K562 (cell line): ENCODE measurements around the gene DNAJC13. TPM values are rescaled to one million over a fixed set of nuclear protein-coding genes. Genes with fewer than 3 reads are reported as not detected.

Experiments used
- ATAC-seq: fragments of 200-7000 bp; cut with Tn5 transposase; 3 replicates; pipeline ENCODE4 v1.9.1; 2020; ENCODE audit warnings: moderate library complexity
- BruUV-seq: library from RNA; stranded (reverse); fragments of 400-500 nt; replicated peaks from 2 replicates; lab custom pipeline; 2021; lab: Mats Ljungman, UMichigan
- CTCF ChIA-PET: fragments of 300-600 bp; formaldehyde crosslinking; extraction: SDS; loops from one replicate; lab custom pipeline; 2021; ENCODE audit warnings: low intra/inter-chr PET ratio; lab: Yijun Ruan, JAX
- POLR2A ChIA-PET: fragments of 300-600, 350-650 bp; sonication (Branson Sonifier 250); formaldehyde crosslinking; extraction: SDS; loops from one replicate; lab custom pipeline; 2021; ENCODE audit warnings: antibody characterized with exemption, inconsistent platforms; lab: Yijun Ruan, JAX
- DNase-seq, 4 experiments: peaks; one replicate each; pipeline versions ENCODE4 v3.0.0 to v3.0.0-alpha.2; 2011 to 2018; ENCODE audit warnings: low spot score in 3 of 4, mixed read lengths in 3 of 4; ENCODE audit errors: extremely low read depth in 1 of 4
- FAIRE-seq: peaks from 2 replicates; lab custom pipeline; 2011; peaks lifted over from hg19 to GRCh38; lab: Jason Lieb, UNC
- H2AFZ ChIP-seq: 2 replicates; pipeline ENCODE4 v1.6.0; 2011; ENCODE audit warnings: low read depth, low read length, control low read depth, inconsistent platforms
- H3K27ac ChIP-seq: fragments of 200-600 bp; 3 replicates; pipeline ENCODE4 v1.8.0; 2011; ENCODE audit warnings: low read depth, mild to moderate bottlenecking, control low read depth, inconsistent platforms, low read length, moderate library complexity, mixed read lengths; ENCODE audit errors: extremely low read depth
- H3K27me3 ChIP-seq, 2 experiments: fragments of 300-600 bp in 1 of 2; 2 replicates in 1 of 2; 3 replicates in 1 of 2; pipeline versions ENCODE4 v1.6.0 to v1.8.0; 2011; ENCODE audit warnings: inconsistent platforms in 2 of 2, low read length in 2 of 2, mild to moderate bottlenecking in 1 of 2, mixed read lengths in 1 of 2, moderate library complexity in 1 of 2; ENCODE audit not compliant: control insufficient read depth in 2 of 2, insufficient read depth in 2 of 2
- H3K36me3 ChIP-seq: fragments of 300-600 bp; 3 replicates; pipeline ENCODE4 v1.8.0; 2011; ENCODE audit warnings: mild to moderate bottlenecking, low read length, inconsistent platforms; ENCODE audit not compliant: control insufficient read depth, insufficient read depth
- H3K4me1 ChIP-seq, 2 experiments: fragments of 200-600 bp in 1 of 2; replicated peaks in 1 of 2; 2 replicates in 1 of 2; 3 replicates in 1 of 2; pipeline versions ENCODE4 v1.5.1 to v1.8.0; 2011; ENCODE audit warnings: inconsistent platforms in 2 of 2, low read length in 2 of 2, mild to moderate bottlenecking in 1 of 2, mixed read lengths in 1 of 2, moderate library complexity in 1 of 2; ENCODE audit not compliant: control insufficient read depth in 2 of 2, insufficient read depth in 2 of 2
- H3K4me2 ChIP-seq: 2 replicates; pipeline ENCODE4 v1.6.1; 2011; ENCODE audit warnings: low read length, control low read depth, inconsistent platforms, mixed read lengths; ENCODE audit not compliant: insufficient read depth
- H3K4me3 ChIP-seq: fragments of 200-600 bp; sonication (generic), shearing (Covaris generic); 2 replicates; pipeline ENCODE4 v1.5.1; 2016; ENCODE audit warnings: control low read depth, inconsistent platforms
- H3K79me2 ChIP-seq: fragments of 200-600 bp; 3 replicates; pipeline ENCODE4 v1.8.0; 2011; ENCODE audit warnings: low read length, inconsistent platforms; ENCODE audit not compliant: control insufficient read depth, insufficient read depth
- H3K9ac ChIP-seq, 2 experiments: 2 replicates each; pipeline versions ENCODE4 v1.6.0 to v1.6.1; 2011; ENCODE audit warnings: low read depth in 2 of 2, low read length in 2 of 2, control low read depth in 1 of 2, inconsistent platforms in 1 of 2, mild to moderate bottlenecking in 1 of 2, mixed read lengths in 1 of 2; ENCODE audit not compliant: insufficient read depth in 1 of 2
- H3K9me1 ChIP-seq: one replicate; pipeline ENCODE4 v1.6.0; 2011; ENCODE audit warnings: inconsistent platforms, mild to moderate bottlenecking, low read length, moderate library complexity; ENCODE audit not compliant: control insufficient read depth, insufficient read depth
- H3K9me3 ChIP-seq: replicated peaks from 2 replicates; pipeline ENCODE4 v1.5.1; 2011; ENCODE audit warnings: low read depth, low read length, inconsistent platforms; ENCODE audit not compliant: control insufficient read depth, insufficient read depth
- H4K20me1 ChIP-seq: replicated peaks from 2 replicates; pipeline ENCODE4 v1.6.1; 2011; ENCODE audit warnings: low read length, inconsistent platforms, mixed read lengths; ENCODE audit not compliant: control insufficient read depth, insufficient read depth
- ARID2 ChIP-seq: fragments of 450-650 bp; IDR thresholded peaks from 2 replicates; pipeline ENCODE4 v1.6.1; 2017; ENCODE audit warnings: antibody characterized with exemption, mild to moderate bottlenecking
- CBFA2T3 ChIP-seq: fragments of 450-650 bp; IDR thresholded peaks from 2 replicates; pipeline ENCODE4 v1.6.1; 2017
- E2F8 ChIP-seq: fragments of 450-650 bp; IDR thresholded peaks from 2 replicates; pipeline ENCODE4 v1.7.1; 2018; ENCODE audit warnings: mild to moderate bottlenecking, low read depth; ENCODE audit not compliant: partially characterized antibody
- EP300 ChIP-seq: IDR thresholded peaks from 2 replicates; pipeline ENCODE4 v1.6.1; 2012; ENCODE audit warnings: low read length, improper control_type of control experiment
- ETV5 ChIP-seq: sonication (generic); formaldehyde crosslinking; IDR thresholded peaks from 2 replicates; pipeline ENCODE4 v1.4.0; 2020; ENCODE audit warnings: low read depth, mild to moderate bottlenecking, missing genetic modification reagents
- HMGXB4 ChIP-seq: sonication (generic); formaldehyde crosslinking; IDR thresholded peaks from 2 replicates; pipeline ENCODE4 v1.8.1; 2023; ENCODE audit warnings: mild to moderate bottlenecking, missing genetic modification reagents
- MAZ ChIP-seq, 2 experiments: fragments of 450-650 bp in 1 of 2; sonication (generic) in 1 of 2; formaldehyde crosslinking; IDR thresholded peaks in 1 of 2; conservative IDR thresholded peaks in 1 of 2; 2 replicates each; pipeline versions ENCODE4 v1.4.0 to v1.5.0; 2020; ENCODE audit warnings: mild to moderate bottlenecking in 1 of 2, missing genetic modification reagents in 1 of 2
- MEIS2 ChIP-seq: fragments of 450-650 bp; IDR thresholded peaks from 2 replicates; pipeline ENCODE4 v1.6.1; 2014; ENCODE audit warnings: mild to moderate bottlenecking; ENCODE audit not compliant: partially characterized antibody
- NR3C1 ChIP-seq: sonication (generic); formaldehyde crosslinking; IDR thresholded peaks from 2 replicates; pipeline ENCODE4 v1.8.1; 2022; ENCODE audit warnings: missing genetic modification reagents
- STAT5B ChIP-seq: fragments of 250-450 bp; sonication (Bioruptor Pico); IDR thresholded peaks from 2 replicates; pipeline ENCODE4 v1.8.0; 2021; ENCODE audit warnings: mild to moderate bottlenecking, inconsistent platforms
- TAF1 ChIP-seq: IDR thresholded peaks from 2 replicates; pipeline ENCODE4 v1.6.1; 2011; ENCODE audit warnings: mild to moderate bottlenecking, low read length, moderate library complexity; ENCODE audit not compliant: insufficient read depth, control insufficient read depth, severe bottlenecking; ENCODE audit errors: extremely low read depth
- ZNF586 ChIP-seq: fragments of 450-650 bp; formaldehyde crosslinking; conservative IDR thresholded peaks from 2 replicates; pipeline ENCODE4 v1.4.0; 2020; ENCODE audit warnings: mild to moderate bottlenecking, moderate library complexity
- WGBS: fragments of 100-300 bp; shearing (Covaris generic); methylation state at CpG from one replicate; pipeline ENCODE4 v1.1.6; 2016; ENCODE audit warnings: low coverage, mixed read lengths; ENCODE audit not compliant: insufficient coverage; ENCODE audit errors: missing lambda C conversion rate; 5-methylcytosine and 5-hydroxymethylcytosine counted together
- in situ Hi-C: fragments of 300-500 bp; cut with MboI; formaldehyde crosslinking; loops from 4 replicates; pipeline ENCODE4 v1.15.0; 2018; ENCODE audit warnings: inconsistent platforms, mixed read lengths
- intact Hi-C: fragments of 100-400 bp; cut with micrococcal nuclease; formaldehyde crosslinking; loops from 2 replicates; pipeline ENCODE4 v1.14.2; 2022
- polyA plus RNA-seq, 8 experiments: library from polyadenylated mRNA; depleted of rRNA in 4 of 8; stranded (reverse) in 5 of 8; unstranded in 3 of 8; fragments of >200 nt; fragmentation: Nextera tagmentation in 2 of 8; fragmentation: Illumina TruSeq in 1 of 8; extraction: Ambion mirVana in 2 of 8; extraction: Trizol in 1 of 8; gene quantifications; 2 replicates each; pipeline versions ENCODE4 v1.2.1 to v1.2.3, GENCODE V29; 2011 to 2014; ENCODE audit warnings: inconsistent platforms in 1 of 8, missing spikeins in 1 of 8
- total RNA-seq, 7 experiments: library from RNA; depleted of rRNA in 6 of 7; stranded (reverse); fragments of >200 nt in 6 of 7; fragmentation: Illumina TruSeq in 2 of 7; extraction: Trizol in 2 of 7; gene quantifications; 2 replicates each; pipeline versions ENCODE4 v1.2.1 to v1.2.3, GENCODE V29; 2011 to 2021; ENCODE audit warnings: low replicate concordance in 1 of 7

Gene DNAJC13
- total and polyA plus RNA-seq, 9 of the 15 experiments (the other 6 are each of a cell fraction or from before 2014, with no cell fraction given) = 2.9 to 17.1 (median 10.2) TPM

GRCh38 chr3:132422531-132422930, 5.2 kb downstream of the DNAJC13 start:
- FAIRE-seq = no peak
- H3K27me3 ChIP-seq = no peaks in the 10 kb centered on the region
- H3K36me3 ChIP-seq = peaks cover 4% of the 10 kb centered on the region; the same call in 1 of the 3 replicates
- peaks cover 30% of the 10 kb centered on the region for H3K79me2 ChIP-seq
- TF ChIP-seq ZNF586 (CRISPR knock-in tag) (no peak), E2F8 (no peak)
- CTCF ChIA-PET = no interaction called here
- no peaks in the 10 kb centered on the region; a peak in 1 of 5 replicates for H3K4me1 ChIP-seq
- no peak overlapping the region for H3K27ac ChIP-seq
- H3K4me2 ChIP-seq = no peak overlapping the region
- intact Hi-C loops = no loop called here
- H3K9me1 ChIP-seq = no peaks in the 10 kb centered on the region
- DNase-seq = no peak
- H3K4me3 ChIP-seq = no peak overlapping the region
- no peaks in the 10 kb centered on the region for H3K9me3 ChIP-seq
- 60% methylated on average over 1 of the region's 1 CpG for WGBS
- no peaks in the 10 kb centered on the region for H4K20me1 ChIP-seq
- POLR2A ChIA-PET = no interaction called here
- no peak overlapping the region for H3K9ac ChIP-seq
- no peak overlapping the region for H2AFZ ChIP-seq
- no peak for ATAC-seq
- in situ Hi-C loops = no loop called here
- no TSS peak for BruUV-seq

GRCh38 chr3:132432639-132433038, 15.3 kb downstream of the DNAJC13 start:
- no peaks in the 10 kb centered on the region for H3K36me3 ChIP-seq
- no TSS peak for BruUV-seq
- POLR2A ChIA-PET = no interaction called here
- no peaks in the 10 kb centered on the region for H3K9me3 ChIP-seq
- ATAC-seq = peak; percentile 84
- H3K9me1 ChIP-seq = no peaks in the 10 kb centered on the region
- in situ Hi-C loops = no loop called here
- no peaks in the 10 kb centered on the region for H3K27me3 ChIP-seq
- no peaks in the 10 kb centered on the region for H3K79me2 ChIP-seq
- H2AFZ ChIP-seq = no peak overlapping the region
- 0 out of 5 replicates have a peak, but pooled peaks cover 0 to 4% of the 10 kb centered on the region in 2 experiments for H3K4me1 ChIP-seq
- no peaks in the 10 kb centered on the region for H4K20me1 ChIP-seq
- peak; percentile 9 to 35 (median 10) for DNase-seq
- WGBS = 0% methylated on average over 2 of the region's 2 CpGs
- H3K27ac ChIP-seq = peak overlapping the region; percentile 49; the same call in 1 of the 3 replicates
- no peak overlapping the region for H3K4me2 ChIP-seq
- peak; percentile 35 for FAIRE-seq
- intact Hi-C loops = no loop called here
- H3K4me3 ChIP-seq = no peak overlapping the region
- CTCF ChIA-PET = no interaction called here
- no peak overlapping the region for H3K9ac ChIP-seq
- TF ChIP-seq STAT5B (CRISPR knock-in tag) (no peak), ARID2 (no peak), EP300 (peak; percentile 13; the same call in 1 of the 2 replicates), MEIS2 (peak; percentile 83), NR3C1 (no peak), ETV5 (CRISPR knock-in tag) (no peak), MAZ (CRISPR knock-in tag; conservative IDR thresholded peaks at IDR 0.05 in 1 of 2, IDR thresholded peaks at IDR 0.05 in 1 of 2) (no peak), CBFA2T3 (0 out of 2 replicates have a peak, but pooled peaks have one; percentile 30), HMGXB4 (CRISPR knock-in tag) (no peak), TAF1 (no peak)
